HG03558 (cell line): ENCODE measurements around the gene FTCDNL1.

ENCODE experiments used
- ATAC-seq: cut with Tn5 transposase; IDR thresholded peaks from one replicate; pipeline ENCODE4 v1.9.1; 2021; ENCODE audit warnings: moderate number of reproducible peaks; ENCODE audit not compliant: unreplicated experiment; ENCODE audit errors: extremely low read depth

Gene FTCDNL1

GRCh38 chr2:199850718-199851500 is at the start of gene FTCDNL1:
TSS of gene FTCDNL1 (minus strand) at chr2:199851192. CDS start at chr2:199848962, 2,230 bp downstream.
- peak; percentile 94 for ATAC-seq

DNA sequence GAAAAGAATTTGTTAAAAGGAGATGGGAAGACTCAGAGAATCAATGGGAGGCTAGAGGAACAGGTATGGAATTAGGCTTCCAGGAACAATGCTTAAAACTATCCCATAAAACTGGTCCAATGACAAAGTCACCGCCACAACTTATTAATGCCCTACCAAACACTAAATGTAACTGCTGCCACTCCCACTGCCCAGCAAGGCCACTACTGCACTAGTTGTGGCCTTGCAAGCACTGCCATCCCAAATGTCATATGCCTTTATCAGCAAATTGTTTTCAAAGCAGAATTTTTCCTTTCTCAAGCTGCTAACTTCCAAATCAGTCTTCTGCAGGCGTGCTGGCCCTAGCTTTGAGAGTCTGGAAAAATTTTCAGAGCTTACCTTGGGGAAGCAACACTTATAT is 45.6 kb upstream of the FTCDNL1 start:
- no peak for ATAC-seq

GRCh38 chr2:199895406-199895805 is 44.4 kb upstream of the FTCDNL1 start:
- no peak for ATAC-seq

DNA sequence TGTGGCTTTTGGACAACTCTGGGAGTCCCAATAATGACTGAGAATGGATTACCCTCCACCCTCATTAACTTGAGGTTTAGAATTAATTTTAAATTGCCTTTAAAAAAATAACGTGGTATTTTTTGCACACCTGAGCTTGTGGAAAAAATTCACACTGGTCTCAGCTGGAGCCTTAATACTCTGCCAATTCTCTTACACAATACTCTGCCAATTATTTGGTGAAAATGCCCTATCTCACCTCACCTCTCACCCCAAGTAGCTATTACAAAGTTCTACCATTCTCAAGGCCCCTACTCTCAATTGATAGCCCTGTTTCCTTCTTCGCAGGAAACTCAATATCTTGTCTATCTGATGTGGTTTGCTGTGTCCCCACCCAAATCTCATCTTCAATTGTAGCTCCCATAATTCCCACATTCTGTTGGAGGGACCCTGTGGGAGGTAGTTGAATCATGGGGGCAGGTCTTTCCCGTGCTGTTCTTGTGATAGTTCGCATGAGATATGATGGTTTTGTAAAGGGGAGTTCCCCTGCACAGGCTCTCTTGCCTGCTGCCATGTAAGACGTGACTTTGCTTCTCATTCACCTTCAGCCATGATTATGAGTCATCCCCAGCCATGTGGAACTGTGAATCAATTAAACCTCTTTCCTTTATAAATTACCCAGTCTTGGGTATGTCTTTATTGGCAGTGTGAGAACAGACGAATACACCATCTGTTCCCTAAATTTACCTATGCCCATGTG is 32.7 kb upstream of the FTCDNL1 start:
- ATAC-seq: no peak

- ATAC-seq: no peak
Measured at GRCh38 chr2:199882667-199883066, 31.7 kb upstream of the FTCDNL1 start.

- ATAC-seq: no peak
Measured at GRCh38 chr2:199875400-199875799, 24.4 kb upstream of the FTCDNL1 start.

DNA sequence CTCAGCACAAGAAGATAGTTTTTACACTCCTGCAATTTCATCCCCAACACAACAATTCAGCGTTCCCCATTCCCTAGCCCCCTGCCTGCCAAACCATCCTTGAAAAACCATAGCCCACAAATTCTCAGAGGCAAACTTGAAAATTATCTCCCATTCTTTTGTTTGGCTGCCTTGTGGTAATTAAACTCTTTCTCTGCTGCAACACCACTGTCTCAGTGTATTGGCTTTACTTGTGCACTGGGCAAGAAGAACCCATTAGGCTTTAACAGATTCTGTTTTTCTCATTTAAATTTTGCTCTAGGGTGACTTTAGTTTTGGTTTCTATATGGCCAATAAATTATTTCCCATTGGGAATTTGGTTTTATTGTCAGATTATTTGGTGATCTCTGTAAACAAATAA is 23.2 kb upstream of the FTCDNL1 start:
- ATAC-seq: no peak

GRCh38 chr2:199870581-199870980 is 19.6 kb upstream of the FTCDNL1 start:
- ATAC-seq: no peak

DNA sequence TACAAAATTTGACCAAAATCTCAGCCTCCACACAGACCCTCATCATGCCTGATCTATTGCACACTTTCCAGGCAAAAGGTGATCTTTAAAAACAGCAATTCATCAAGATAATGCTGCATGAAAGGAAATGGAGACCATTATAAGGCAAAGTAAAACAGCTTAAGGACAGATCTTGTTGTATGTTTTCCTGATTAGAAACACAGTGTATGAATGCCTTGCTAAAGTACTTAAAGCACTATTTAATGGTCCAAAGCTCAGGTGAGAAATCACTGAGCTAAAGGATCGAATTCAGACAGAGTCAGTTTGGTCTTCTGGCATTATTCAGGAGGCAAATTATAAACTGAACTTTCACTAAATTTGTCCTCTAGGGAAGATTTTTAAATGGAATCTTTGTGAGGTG is 18.7 kb upstream of the FTCDNL1 start:
- no peak for ATAC-seq

- no peak for ATAC-seq
Measured at GRCh38 chr2:199869227-199869541, 18.2 kb upstream of the FTCDNL1 start.

DNA sequence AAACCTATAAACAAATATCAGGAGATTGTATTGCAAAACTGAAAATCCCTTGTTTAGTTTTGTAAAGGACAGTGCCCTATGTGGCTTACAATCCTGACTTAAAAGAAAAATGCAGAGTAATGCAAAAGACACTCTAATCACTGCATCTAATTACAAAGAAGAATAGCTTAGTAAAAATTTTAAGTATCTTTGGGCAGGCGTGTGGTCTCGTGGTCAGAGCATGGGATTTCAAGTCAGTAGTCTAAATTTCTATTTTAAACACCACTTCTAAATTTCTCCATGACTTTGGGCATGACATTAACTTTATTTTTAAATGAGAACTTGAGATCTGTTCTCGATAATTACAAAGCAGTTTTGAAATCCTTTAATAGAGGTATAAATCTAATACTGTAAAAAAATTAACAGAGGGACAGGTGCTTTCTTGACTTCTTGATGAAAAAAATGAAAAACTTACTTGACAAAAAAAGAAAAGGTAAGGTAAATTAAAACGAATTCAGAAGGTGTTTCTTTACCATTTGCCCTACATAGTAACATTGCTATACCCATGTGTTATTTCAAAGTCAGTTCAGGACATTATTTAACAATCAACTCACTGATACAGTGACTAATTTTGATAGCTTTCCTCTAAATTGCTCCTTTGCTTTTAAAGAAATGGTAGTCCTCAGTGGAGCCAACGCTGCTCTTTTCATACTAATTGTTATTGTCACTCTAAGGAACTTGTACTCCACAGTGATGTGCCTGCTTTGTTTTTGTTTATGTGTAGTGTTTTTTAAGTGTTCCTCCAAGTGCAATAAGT is 17.6 kb upstream of the FTCDNL1 start:
- ATAC-seq: no peak

DNA sequence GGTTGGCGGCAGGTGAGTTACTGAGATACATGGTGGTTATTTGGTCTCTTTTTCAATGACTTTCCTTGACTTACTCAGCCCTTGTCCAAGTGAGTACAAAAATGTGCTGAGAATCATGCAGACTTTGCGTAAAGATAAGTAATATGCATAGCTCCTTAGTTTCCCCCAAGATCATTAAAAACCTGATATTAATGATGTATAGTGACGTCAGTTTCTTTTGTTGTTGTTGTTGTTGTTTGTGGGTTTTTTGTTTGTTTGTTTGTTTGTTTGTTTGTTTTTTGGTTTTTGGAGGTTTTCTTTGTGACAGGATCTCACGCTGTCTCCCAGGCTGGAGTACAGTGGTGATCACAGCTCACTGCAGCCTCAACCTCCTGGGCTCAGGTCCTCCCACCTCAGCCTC is 14.9 kb upstream of the FTCDNL1 start:
- no peak for ATAC-seq

- no peak for ATAC-seq
Measured at GRCh38 chr2:199862788-199863187, 11.8 kb upstream of the FTCDNL1 start.

GRCh38 chr2:199861132-199861774 is 10.3 kb upstream of the FTCDNL1 start:
- no peak for ATAC-seq

DNA sequence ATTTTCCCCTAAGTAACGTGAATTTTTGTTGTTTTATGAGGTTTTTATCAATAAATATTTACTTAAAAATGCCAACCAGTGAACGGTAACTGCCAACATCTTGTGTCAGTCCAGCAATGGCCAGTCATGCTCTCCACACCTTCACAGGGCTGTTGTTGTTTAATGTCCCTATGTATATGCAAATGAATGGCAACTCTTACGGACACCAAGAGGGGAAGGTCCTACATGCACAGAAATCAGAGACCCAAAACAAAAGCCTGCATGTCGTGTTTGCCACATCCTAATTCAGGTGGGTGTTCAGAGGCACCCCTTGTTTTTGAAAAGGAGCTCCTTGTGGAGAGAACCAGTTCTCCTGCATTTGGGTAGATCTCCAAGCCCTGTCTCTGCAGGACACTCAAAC is 4.8 kb upstream of the FTCDNL1 start:
- ATAC-seq: no peak

GRCh38 chr2:199851883-199852282 is 891 bp upstream of the FTCDNL1 start:
- no peak for ATAC-seq

GRCh38 chr2:199851501-199851810 is 464 bp upstream of the FTCDNL1 start:
- no peak for ATAC-seq

- ATAC-seq: no peak
Measured at GRCh38 chr2:199850218-199850717, 724 bp downstream of the FTCDNL1 start.

DNA sequence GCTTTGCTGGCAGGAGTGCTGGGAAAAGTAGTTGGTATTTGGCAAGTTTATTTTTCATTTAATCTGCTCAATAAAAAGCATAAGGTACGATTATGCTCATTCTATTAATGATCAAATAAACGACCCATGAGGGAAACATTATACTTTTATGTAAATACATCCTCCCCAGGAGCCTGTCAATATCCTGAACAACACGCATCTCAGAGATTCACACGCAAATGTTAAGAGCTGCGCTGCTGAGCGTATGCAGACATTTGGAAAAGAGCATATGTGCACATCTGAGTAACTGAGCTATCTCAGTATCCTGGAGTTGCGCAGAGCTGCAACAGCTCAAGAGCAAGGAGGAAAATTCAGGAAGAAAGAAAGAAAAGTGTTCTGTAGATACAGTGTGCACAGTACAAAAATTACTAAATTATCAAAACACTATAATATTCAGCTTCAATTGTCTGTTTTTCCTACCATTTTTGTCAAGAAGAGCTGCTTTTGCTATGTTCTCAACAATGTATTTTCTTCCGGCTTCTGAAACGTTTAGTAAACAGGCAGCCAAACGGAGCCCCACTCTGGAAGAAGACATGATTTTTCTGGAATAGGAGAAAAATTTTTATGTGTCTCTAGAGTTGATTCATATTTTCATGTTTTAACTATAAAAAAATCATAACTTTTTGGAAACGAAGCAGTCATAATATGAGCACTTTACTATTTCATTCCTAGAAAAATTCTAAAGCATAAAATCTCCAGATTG is 2.4 kb downstream of the FTCDNL1 start:
- ATAC-seq: no peak
